Natural killer cell treated with Interleukin-12 subunit alpha and Interleukin-12 subunit beta and Interleukin-15 and Interleukin-18, amount 100 ng/mL, for 72 hours (primary cell): ENCODE data around the gene ITGA8. TPM values are rescaled to one million over a fixed set of nuclear protein-coding genes. Genes with fewer than 3 reads are reported as not detected.

Experiments
- ATAC-seq, 2 donors: fragments of 150-1000 bp; cut with Tn5 transposase in 1 of 2; sonication (Bioruptor Pico), chemical (Tn5 transposase) in 1 of 2; 2 replicates each; pipeline ENCODE4 v1.10.0; 2021
- DNase-seq: peaks from one replicate; pipeline ENCODE4 v3.0.0; 2022; ENCODE audit warnings: low spot score
- H3K27ac Mint-ChIP-seq, 2 donors: 1 replicate in 1 of 2; 2 replicates in 1 of 2; pipeline ENCODE4 v1.8.0; 2022; ENCODE audit warnings: mixed read lengths in 2 of 2, mild to moderate bottlenecking in 1 of 2, moderate library complexity in 1 of 2
- H3K27me3 Mint-ChIP-seq, 2 donors: 1 replicate in 1 of 2; 2 replicates in 1 of 2; pipeline ENCODE4 v1.8.0; 2022; ENCODE audit warnings: mixed read lengths in 2 of 2
- H3K36me3 Mint-ChIP-seq: one replicate; pipeline ENCODE4 v1.8.0; 2022; ENCODE audit warnings: mixed read lengths
- H3K4me1 Mint-ChIP-seq, 2 donors: 1 replicate in 1 of 2; 2 replicates in 1 of 2; pipeline ENCODE4 v1.8.0; 2022; ENCODE audit warnings: low read depth in 2 of 2, mixed read lengths in 2 of 2, mild to moderate bottlenecking in 1 of 2
- H3K4me3 Mint-ChIP-seq: one replicate; pipeline ENCODE4 v1.8.0; 2022; ENCODE audit warnings: mixed read lengths
- H3K9me3 Mint-ChIP-seq: 2 replicates; pipeline ENCODE4 v1.8.0; 2022; ENCODE audit warnings: mixed read lengths
- total RNA-seq, 2 donors: library from RNA; stranded (reverse); gene quantifications; one replicate each; pipeline ENCODE4 v1.2.3, GENCODE V29; 2022

ITGA8 gene
- total RNA-seq, 2 donors from 2014 or later, result not detected

DNA sequence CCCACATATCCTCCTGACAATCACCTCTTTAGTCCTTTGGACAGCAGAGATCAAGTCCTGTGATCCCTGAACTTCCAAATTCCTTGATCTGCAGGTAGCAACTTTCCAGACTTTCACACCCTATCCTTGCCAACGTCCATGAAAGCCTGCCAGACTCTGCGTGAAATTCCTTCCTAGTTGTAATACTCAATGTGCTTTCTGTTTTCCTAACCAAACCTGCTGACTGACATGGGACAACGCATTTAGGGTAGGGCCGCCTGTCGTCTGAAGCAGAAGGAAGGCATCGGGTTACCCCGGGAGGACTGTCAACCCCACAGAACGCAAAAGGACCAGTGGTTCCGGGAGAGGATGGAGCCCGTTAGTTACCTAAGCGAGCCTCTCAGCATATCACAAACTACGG, 23.9 kb downstream of the ITGA8 start:
- no peaks in the 10 kb centered on the region for H3K4me1 Mint-ChIP-seq
- peaks cover 12 to 13% of the 10 kb centered on the region in 2 donors for H3K27me3 Mint-ChIP-seq
- no peaks in the 10 kb centered on the region for H3K36me3 Mint-ChIP-seq
- no peak for DNase-seq
- no peak overlapping the region for H3K4me3 Mint-ChIP-seq
- H3K27ac Mint-ChIP-seq, result no peak overlapping the region
- peaks cover 5% of the 10 kb centered on the region for H3K9me3 Mint-ChIP-seq
- no peak for ATAC-seq

DNA sequence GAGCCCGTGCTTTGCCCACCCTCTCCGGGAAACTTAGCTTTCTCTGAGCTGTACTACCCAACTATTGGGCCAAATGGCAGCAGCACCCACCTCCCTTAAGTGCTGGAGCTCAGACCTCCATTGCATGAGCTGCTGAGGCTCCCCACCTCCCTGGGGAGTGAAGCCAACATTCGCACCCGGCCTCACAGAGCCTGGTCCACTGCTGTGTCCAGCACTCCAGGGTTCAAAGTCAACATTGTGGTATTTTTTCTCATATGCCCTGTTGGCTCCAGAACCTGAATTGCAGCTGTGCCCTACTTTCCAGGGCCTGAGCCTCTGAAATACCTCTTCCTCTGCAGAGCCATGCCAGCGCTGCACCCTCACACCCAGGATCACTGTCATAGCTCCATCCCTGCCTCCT, 29.7 kb downstream of the ITGA8 start:
- Mint-ChIP-seq H3K36me3 (no peaks in the 10 kb centered on the region), H3K9me3 (no peaks in the 10 kb centered on the region), H3K4me1 (no peaks in the 10 kb centered on the region), H3K27ac (no peak overlapping the region), H3K27me3 (peaks cover 10 to 16% of the 10 kb centered on the region in 2 donors), H3K4me3 (no peak overlapping the region)
- no peak for DNase-seq
- ATAC-seq, result peak; percentile 15 to 36

DNA sequence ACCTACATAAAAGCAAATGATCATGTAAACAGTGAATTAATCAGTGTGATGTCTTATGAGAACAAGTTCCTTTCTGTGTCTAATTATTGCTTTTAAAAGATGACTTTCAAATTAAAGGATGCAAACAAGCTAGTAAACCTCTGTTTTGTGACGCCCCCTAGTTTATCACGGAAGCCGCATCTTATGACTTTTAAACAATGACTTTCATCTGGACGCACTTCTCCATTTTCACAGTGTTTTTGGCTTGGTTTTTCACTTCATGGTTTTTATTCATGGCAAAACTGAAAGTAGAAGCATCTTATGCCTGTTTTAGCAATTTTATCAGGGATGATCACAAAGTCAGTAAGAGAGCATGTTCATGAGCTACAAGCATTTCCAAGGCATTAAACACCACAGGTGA, 35.0 kb downstream of the ITGA8 start:
- peaks cover 20 to 42% of the 10 kb centered on the region in 2 donors for H3K27me3 Mint-ChIP-seq
- no peak for ATAC-seq
- H3K9me3 Mint-ChIP-seq, result peaks cover 2% of the 10 kb centered on the region
- H3K36me3 Mint-ChIP-seq, result no peaks in the 10 kb centered on the region
- no peak overlapping the region for H3K4me3 Mint-ChIP-seq
- no peak overlapping the region for H3K27ac Mint-ChIP-seq
- DNase-seq, result no peak
- no peaks in the 10 kb centered on the region for H3K4me1 Mint-ChIP-seq

DNA sequence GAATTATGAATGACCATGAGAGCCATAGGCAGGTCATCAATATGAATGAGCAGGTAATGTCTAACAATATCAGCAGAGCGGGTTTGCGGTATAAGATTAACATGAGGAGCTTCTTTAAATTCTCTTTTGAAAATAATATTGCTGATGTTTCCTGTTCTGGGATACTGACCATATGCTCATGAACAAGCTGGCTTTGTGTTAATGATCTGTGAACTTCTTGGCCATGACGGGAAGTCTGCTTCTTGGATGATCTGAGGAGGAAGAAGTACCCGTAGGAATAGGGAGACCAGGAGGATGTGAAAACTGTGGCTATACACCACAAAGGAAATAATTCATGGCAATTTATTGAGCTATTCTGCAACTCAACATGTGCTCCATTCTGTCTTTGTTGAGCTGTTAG, 38.6 kb downstream of the ITGA8 start:
- no peaks in the 10 kb centered on the region for H3K4me1 Mint-ChIP-seq
- H3K4me3 Mint-ChIP-seq, result no peak overlapping the region
- no peak overlapping the region for H3K27ac Mint-ChIP-seq
- DNase-seq (no peak), ATAC-seq (no peak)
- peaks cover 16 to 29% of the 10 kb centered on the region in 2 donors for H3K27me3 Mint-ChIP-seq
- H3K36me3 Mint-ChIP-seq, result no peaks in the 10 kb centered on the region
- peaks cover 2% of the 10 kb centered on the region for H3K9me3 Mint-ChIP-seq

DNA sequence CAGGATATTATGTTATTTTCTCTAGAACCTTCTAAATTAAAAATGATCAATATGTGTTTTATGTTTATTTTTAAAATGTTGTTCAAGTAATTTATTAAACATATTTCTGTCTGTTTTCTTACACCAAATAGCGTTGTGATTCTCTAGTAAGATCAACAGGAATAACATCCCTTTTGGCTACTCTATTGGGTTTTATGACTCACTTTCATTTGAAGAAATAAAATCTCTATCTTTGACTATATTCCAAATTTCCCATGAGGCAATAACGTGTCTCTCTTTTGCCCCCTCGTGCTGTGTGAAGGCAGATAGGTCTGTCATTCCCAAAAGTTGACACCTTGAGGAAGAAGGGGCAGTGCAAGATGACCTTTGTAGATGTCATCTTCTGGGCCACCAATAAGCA, 40.9 kb downstream of the ITGA8 start:
- ATAC-seq (no peak), DNase-seq (no peak)
- no peak overlapping the region for H3K4me3 Mint-ChIP-seq
- peaks cover 14 to 42% of the 10 kb centered on the region in 2 donors for H3K27me3 Mint-ChIP-seq
- H3K36me3 Mint-ChIP-seq, result no peaks in the 10 kb centered on the region
- H3K9me3 Mint-ChIP-seq, result peaks cover 2% of the 10 kb centered on the region
- H3K4me1 Mint-ChIP-seq, result no peaks in the 10 kb centered on the region
- no peak overlapping the region for H3K27ac Mint-ChIP-seq

DNA sequence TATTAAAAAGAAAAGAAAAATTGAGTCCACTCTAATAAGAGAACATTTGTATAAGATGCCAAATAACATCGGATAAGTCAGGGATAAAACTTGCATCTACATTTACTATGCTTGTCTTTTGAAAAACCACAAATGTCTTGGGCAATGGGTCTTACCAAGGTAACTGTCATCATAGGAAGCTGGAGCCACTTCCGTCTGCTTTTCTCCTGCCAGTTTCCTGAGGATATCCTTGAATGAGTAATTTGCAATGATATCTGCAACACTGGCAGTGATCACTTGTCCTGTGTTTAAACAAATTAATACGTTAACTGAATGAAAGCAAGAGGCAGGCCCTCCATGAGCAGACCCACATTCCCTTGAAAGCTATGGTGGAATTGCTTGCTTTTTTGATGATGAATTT, 47.3 kb downstream of the ITGA8 start:
- no peaks in the 10 kb centered on the region for H3K36me3 Mint-ChIP-seq
- peaks cover 3% of the 10 kb centered on the region for H3K9me3 Mint-ChIP-seq
- DNase-seq (no peak), ATAC-seq (no peak)
- no peaks in the 10 kb centered on the region for H3K4me1 Mint-ChIP-seq
- H3K27me3 Mint-ChIP-seq, result peaks cover 5 to 23% of the 10 kb centered on the region in 2 donors
- H3K4me3 Mint-ChIP-seq, result no peak overlapping the region
- no peak overlapping the region for H3K27ac Mint-ChIP-seq

DNA sequence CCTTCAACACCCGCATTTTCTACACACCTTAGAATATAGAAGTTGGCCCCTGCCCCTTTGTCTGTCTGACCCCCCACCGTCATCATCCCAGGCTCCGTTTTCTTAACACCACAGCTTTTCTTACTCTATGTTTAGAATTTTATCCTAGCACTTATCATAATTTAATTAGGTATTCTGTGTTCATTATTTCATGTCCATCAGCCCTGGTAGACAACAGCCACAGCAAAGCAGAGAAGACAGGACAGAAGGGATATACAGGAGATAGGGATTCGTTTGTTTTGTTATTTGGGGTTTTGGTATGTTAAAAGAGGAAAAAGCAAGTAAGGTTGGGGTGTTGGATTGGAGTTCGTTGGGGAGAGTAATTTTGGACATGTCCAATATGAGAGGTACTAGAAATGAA, 48.8 kb downstream of the ITGA8 start:
- DNase-seq (no peak), ATAC-seq (no peak)
- Mint-ChIP-seq H3K27ac (no peak overlapping the region), H3K4me1 (no peaks in the 10 kb centered on the region), H3K9me3 (peaks cover 8% of the 10 kb centered on the region), H3K4me3 (no peak overlapping the region), H3K36me3 (no peaks in the 10 kb centered on the region), H3K27me3 (peaks cover 6 to 18% of the 10 kb centered on the region in 2 donors)

DNA sequence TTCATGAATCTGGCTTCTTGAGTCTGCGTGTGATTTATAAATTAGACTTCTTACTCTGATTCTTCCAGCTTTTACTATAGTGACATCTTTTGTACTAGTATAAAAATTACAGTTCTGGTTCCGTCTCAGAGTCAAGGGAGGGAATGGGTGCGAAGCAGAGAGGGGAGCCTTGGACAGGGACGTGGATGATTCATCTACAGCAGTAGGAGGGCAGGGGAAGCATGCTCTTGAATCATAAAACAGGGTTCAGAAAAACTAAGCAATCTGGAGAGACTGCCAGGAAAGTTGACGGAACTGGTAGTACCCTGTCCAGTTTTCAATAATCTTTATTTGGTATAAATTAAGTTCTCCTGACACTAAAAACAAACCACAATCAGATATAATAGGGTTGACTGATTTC, 58.1 kb downstream of the ITGA8 start:
- DNase-seq (no peak), ATAC-seq (no peak)
- Mint-ChIP-seq H3K4me3 (no peak overlapping the region), H3K9me3 (peaks cover 3% of the 10 kb centered on the region), H3K4me1 (no peaks in the 10 kb centered on the region), H3K27ac (no peak overlapping the region), H3K36me3 (no peaks in the 10 kb centered on the region), H3K27me3 (peaks cover 4 to 12% of the 10 kb centered on the region in 2 donors)

DNA sequence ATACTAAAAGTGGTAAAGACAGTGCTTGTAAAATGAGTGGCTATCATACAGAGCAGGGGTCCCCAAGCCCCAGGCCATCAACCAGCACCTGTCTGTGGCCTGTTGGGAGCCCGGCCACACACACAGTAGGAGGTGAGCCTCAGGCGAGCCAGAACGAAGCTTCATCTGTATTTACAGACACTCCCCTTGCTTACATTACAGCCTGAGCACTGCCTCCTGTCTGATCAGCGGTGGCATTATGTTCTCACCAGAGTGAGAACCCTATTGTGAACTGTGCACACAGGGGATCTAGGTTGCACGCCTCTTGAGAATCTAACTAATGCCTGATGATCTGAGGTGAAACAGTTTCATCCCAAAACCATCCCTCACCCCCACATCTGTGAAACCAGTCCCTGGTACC, 58.7 kb downstream of the ITGA8 start:
- Mint-ChIP-seq H3K4me1 (no peaks in the 10 kb centered on the region), H3K36me3 (no peaks in the 10 kb centered on the region), H3K27ac (no peak overlapping the region), H3K27me3 (peaks cover 5 to 13% of the 10 kb centered on the region in 2 donors), H3K4me3 (no peak overlapping the region), H3K9me3 (peaks cover 3% of the 10 kb centered on the region)
- ATAC-seq (no peak), DNase-seq (no peak)

DNA sequence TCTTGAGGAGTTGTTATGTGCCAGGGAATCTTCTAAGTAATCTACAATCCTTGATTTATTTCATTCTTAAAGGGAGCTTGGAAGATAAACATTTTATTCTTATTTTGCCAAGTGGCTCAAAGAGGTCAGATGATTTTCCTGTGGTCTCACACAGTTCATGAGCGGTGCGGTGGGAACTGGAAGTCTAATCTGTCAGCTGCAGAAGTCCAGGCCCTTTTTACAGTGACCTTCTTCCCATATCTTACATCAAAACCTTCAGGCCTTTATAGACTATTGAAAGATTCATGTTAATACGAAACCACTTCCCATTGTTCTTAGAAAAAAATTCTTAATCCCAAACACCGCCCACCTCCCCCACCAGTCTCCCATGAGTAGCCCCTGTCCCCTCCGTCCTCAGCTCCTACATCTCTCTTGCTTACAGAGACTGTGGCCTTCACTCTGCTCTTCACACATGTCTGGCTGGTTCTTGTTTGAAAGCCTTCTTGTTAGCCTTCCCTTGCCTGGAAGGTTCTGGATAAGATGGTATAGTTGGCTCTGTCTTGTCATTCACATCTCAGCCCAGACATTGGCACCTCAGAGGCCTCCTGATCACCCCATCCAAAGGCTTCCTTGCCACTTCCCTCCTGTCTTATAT, 61.5 kb downstream of the ITGA8 start:
- H3K27ac Mint-ChIP-seq, result no peak overlapping the region
- H3K9me3 Mint-ChIP-seq, result peaks cover 5% of the 10 kb centered on the region
- H3K4me1 Mint-ChIP-seq, result no peaks in the 10 kb centered on the region
- ATAC-seq, result no peak
- no peak for DNase-seq
- no peak overlapping the region for H3K4me3 Mint-ChIP-seq
- peaks cover 5 to 13% of the 10 kb centered on the region in 2 donors for H3K27me3 Mint-ChIP-seq
- no peaks in the 10 kb centered on the region for H3K36me3 Mint-ChIP-seq

DNA sequence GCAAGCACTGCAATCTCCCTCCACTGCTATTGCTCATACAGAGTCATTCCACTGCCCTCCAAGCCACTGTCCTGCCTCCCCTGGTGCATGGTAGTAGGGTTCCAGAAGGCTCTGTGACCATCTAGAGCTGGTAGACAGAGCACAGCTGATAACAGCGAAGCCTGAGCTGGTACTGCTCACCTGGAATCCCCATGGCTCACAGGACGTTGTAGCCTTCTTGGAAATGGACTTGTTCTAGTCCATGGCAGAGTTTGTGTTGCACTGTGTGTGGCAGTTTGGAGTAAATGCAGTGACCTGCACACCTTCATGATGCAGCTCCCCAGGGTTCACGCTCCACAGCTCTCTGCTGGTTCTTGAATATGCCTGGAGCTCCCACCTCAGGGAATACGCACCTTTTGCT, 67.0 kb downstream of the ITGA8 start:
- no peak for DNase-seq
- no peak overlapping the region for H3K27ac Mint-ChIP-seq
- peaks cover 2% of the 10 kb centered on the region for H3K9me3 Mint-ChIP-seq

DNA sequence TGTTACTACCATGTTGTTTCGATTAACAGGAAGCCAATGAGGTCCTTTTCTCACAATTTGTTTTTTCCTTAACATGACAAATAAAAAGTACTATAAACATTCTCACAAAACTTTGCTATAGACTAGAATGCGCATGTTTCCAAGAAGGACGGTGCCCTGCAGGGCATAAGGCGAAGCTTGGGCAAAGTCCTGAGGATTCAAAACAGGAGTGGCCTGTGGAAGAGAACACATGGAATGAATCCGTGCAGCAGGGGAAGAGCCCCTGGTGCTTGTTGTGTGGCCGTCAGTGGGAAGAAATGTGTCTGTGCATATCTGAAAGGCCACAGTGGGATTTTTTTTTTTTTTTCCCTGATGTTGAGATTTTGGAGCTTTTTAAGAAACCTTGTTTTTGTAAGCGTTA, 67.6 kb downstream of the ITGA8 start:
- H3K36me3 Mint-ChIP-seq, result no peaks in the 10 kb centered on the region
- DNase-seq, result no peak
- peaks cover 3 to 5% of the 10 kb centered on the region in 2 donors for H3K27me3 Mint-ChIP-seq
- H3K27ac Mint-ChIP-seq, result no peak overlapping the region
- no peaks in the 10 kb centered on the region for H3K4me1 Mint-ChIP-seq
- H3K9me3 Mint-ChIP-seq, result peaks cover 2% of the 10 kb centered on the region
- no peak for ATAC-seq
- H3K4me3 Mint-ChIP-seq, result no peak overlapping the region

More for the DNA sequence above, 67.0 kb downstream of the ITGA8 start:
- peak in 1 of 2 donors; percentile 45 for ATAC-seq
- no peak overlapping the region for H3K4me3 Mint-ChIP-seq
- no peaks in the 10 kb centered on the region for H3K36me3 Mint-ChIP-seq
- H3K4me1 Mint-ChIP-seq, result no peaks in the 10 kb centered on the region
- H3K27me3 Mint-ChIP-seq, result peaks cover 3 to 5% of the 10 kb centered on the region in 2 donors

DNA sequence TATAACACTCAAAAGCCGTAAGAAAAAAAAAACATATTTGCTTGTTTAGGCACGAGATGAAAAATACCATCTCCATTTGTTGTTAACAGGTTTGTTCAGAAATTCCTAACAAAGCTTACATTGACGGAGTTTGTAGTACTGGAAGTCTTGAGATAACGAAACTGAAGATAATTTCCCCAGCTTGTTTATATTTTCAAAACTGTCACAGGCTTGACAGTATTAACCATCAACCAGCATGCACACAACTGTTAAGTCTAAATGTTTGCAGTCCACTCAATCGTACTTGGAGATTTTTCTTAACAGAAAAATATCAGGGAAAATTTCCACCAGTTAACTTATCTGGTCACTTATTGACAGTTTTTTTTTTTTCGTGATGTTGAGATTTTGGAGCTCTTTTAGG, 68.5 kb downstream of the ITGA8 start:
- Mint-ChIP-seq H3K27me3 (no peaks in the 10 kb centered on the region), H3K27ac (no peak overlapping the region), H3K4me3 (no peak overlapping the region), H3K4me1 (no peaks in the 10 kb centered on the region), H3K9me3 (peaks cover 2% of the 10 kb centered on the region), H3K36me3 (no peaks in the 10 kb centered on the region)
- no peak for ATAC-seq
- DNase-seq, result no peak

DNA sequence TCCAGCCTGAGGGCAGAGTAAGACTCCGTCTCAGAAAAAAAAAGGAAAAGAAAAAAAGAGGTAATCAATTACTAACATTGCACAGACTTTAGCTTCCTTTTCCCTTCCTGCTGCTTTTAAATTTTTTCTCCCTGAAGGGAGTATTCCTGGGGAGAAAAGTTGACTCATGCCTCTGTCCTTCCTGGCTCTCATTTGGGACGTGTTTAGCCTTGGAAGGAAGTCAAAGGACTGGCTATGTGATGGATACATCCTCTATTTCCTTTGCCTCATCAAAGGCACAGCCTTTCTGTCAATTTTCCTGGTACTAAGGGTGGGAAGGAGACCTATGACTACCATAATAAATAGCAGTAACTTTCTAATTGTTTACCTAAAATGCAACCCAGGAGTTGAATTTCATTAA, 77.6 kb downstream of the ITGA8 start:
- Mint-ChIP-seq H3K36me3 (no peaks in the 10 kb centered on the region), H3K27ac (no peak overlapping the region), H3K27me3 (no peaks in the 10 kb centered on the region), H3K4me1 (no peaks in the 10 kb centered on the region), H3K9me3 (no peaks in the 10 kb centered on the region), H3K4me3 (no peak overlapping the region)
- ATAC-seq (no peak), DNase-seq (no peak)

DNA sequence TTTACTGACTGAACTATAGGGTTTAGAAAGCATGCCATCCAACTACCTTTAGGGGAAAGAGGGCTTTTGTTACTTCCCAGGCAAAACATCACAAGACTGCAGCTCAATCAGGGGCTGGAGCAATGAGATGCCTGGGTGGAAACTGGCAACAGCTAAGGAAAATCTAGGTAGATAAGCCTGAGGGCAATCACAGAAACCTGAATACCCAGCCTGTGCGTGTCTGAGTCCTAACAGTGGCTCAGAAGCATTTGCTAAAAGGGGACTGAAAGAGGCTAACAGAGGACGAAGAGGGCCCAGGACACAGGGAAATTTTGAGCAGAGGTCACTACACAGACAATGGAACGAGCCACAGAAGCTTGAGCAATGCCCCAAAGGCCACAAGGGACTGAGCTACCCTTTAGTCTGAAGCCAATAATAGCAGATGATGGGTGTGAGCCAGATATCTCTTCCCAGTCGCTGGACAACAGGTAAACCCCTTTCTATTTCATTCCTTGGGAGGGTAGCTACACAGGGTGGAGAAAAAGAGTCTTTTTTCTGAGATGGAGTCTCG, 79.1 kb downstream of the ITGA8 start:
- H3K4me3 Mint-ChIP-seq, result no peak overlapping the region
- no peak for ATAC-seq
- H3K27ac Mint-ChIP-seq, result no peak overlapping the region
- no peak for DNase-seq
- H3K9me3 Mint-ChIP-seq, result no peaks in the 10 kb centered on the region
- no peaks in the 10 kb centered on the region for H3K36me3 Mint-ChIP-seq
- no peaks in the 10 kb centered on the region for H3K4me1 Mint-ChIP-seq
- H3K27me3 Mint-ChIP-seq, result no peaks in the 10 kb centered on the region
